Endodermal cell (in vitro differentiated cells): Measurements from ENCODE around the gene APBA1. TPM values are rescaled to one million over a fixed set of nuclear protein-coding genes. Genes with fewer than 3 reads are reported as not detected.
A peak's percentile ranks its signal among the peaks of the same experiment; 100 is the strongest.
"Not testable (repeated sequence)": the region's sequence is repeated elsewhere in the genome, so short reads cannot be mapped to it uniquely, and the experiment has no call there.

Experiments used
- DNase-seq: peaks from one replicate; pipeline ENCODE4 v3.0.0-alpha.2; 2017
- H3K27ac ChIP-seq: 2 replicates; pipeline ENCODE4 v1.5.1; 2013; ENCODE audit warnings: mild to moderate bottlenecking, low read depth, low read length, moderate library complexity
- H3K27me3 ChIP-seq: 2 replicates; pipeline ENCODE4 v1.6.1; 2013; ENCODE audit warnings: mild to moderate bottlenecking, low read length, moderate library complexity; ENCODE audit not compliant: insufficient read depth, control insufficient read depth, poor library complexity, severe bottlenecking
- H3K36me3 ChIP-seq: 2 replicates; pipeline ENCODE4 v1.7.0; 2013; ENCODE audit warnings: mild to moderate bottlenecking, low read length, moderate library complexity; ENCODE audit not compliant: control insufficient read depth, insufficient read depth
- H3K4me1 ChIP-seq: one replicate; pipeline ENCODE4 v1.7.0; 2013; ENCODE audit warnings: low read length; ENCODE audit not compliant: control insufficient read depth, insufficient read depth
- H3K4me3 ChIP-seq: 2 replicates; pipeline ENCODE4 v1.5.1; 2013; ENCODE audit warnings: mild to moderate bottlenecking, low read length, moderate library complexity
- H3K9ac ChIP-seq: 2 replicates; pipeline ENCODE4 v1.6.1; 2013; ENCODE audit warnings: mild to moderate bottlenecking, low read length, moderate library complexity; ENCODE audit not compliant: poor library complexity, severe bottlenecking; ENCODE audit errors: extremely low read depth
- H3K9me3 ChIP-seq: 2 replicates; pipeline ENCODE4 v1.6.1; 2013; ENCODE audit warnings: mild to moderate bottlenecking, low read length, moderate library complexity; ENCODE audit not compliant: control insufficient read depth
- H3K27ac Mint-ChIP-seq: 2 replicates; pipeline ENCODE4 v1.8.0; 2020; ENCODE audit warnings: mixed read lengths
- H3K27me3 Mint-ChIP-seq: 2 replicates; pipeline ENCODE4 v1.8.0; 2021; ENCODE audit warnings: mild to moderate bottlenecking, mixed read lengths; ENCODE audit not compliant: insufficient read depth
- H3K36me3 Mint-ChIP-seq: 2 replicates; pipeline ENCODE4 v1.8.0; 2020; ENCODE audit warnings: low read depth, mixed read lengths
- H3K4me1 Mint-ChIP-seq: 2 replicates; pipeline ENCODE4 v1.8.0; 2020; ENCODE audit warnings: mixed read lengths
- H3K4me3 Mint-ChIP-seq: 2 replicates; pipeline ENCODE4 v1.8.0; 2020; ENCODE audit warnings: mild to moderate bottlenecking, moderate library complexity, mixed read lengths
- H3K9me3 Mint-ChIP-seq: 2 replicates; pipeline ENCODE4 v1.8.0; 2020; ENCODE audit warnings: mild to moderate bottlenecking, mixed read lengths
- WGBS, 2 experiments: methylation state at CpG; one replicate each; pipeline versions ENCODE4 v1.1.5 to v1.1.7; 2013; ENCODE audit warnings: missing lambda C conversion rate in 2 of 2, mixed read lengths in 1 of 2; ENCODE audit not compliant: insufficient coverage in 1 of 2, insufficient read length in 1 of 2; 5-methylcytosine and 5-hydroxymethylcytosine counted together
- total RNA-seq, 2 donors: library from RNA; stranded (reverse); fragmentation: NEBNext Ultra II Directional in 1 of 2; extraction: Animal tissue kit (Norgen Biotek cat#: 25700) in 1 of 2; gene quantifications; 2 replicates in 1 of 2; 3 replicates in 1 of 2; pipeline ENCODE4 v1.2.1, GENCODE V29; 2021
- TF ChIP-seq, protein P1 (sequence below): fragments of 200-600 bp; sonication (generic); conservative IDR thresholded peaks from 2 replicates; pipeline ENCODE4 v1.5.0; 2021; ENCODE audit warnings: antibody characterized with exemption, mild to moderate bottlenecking

Gene APBA1
- total RNA-seq, 2 donors from 2014 or later = 0.51 to 0.75 TPM

DNA sequence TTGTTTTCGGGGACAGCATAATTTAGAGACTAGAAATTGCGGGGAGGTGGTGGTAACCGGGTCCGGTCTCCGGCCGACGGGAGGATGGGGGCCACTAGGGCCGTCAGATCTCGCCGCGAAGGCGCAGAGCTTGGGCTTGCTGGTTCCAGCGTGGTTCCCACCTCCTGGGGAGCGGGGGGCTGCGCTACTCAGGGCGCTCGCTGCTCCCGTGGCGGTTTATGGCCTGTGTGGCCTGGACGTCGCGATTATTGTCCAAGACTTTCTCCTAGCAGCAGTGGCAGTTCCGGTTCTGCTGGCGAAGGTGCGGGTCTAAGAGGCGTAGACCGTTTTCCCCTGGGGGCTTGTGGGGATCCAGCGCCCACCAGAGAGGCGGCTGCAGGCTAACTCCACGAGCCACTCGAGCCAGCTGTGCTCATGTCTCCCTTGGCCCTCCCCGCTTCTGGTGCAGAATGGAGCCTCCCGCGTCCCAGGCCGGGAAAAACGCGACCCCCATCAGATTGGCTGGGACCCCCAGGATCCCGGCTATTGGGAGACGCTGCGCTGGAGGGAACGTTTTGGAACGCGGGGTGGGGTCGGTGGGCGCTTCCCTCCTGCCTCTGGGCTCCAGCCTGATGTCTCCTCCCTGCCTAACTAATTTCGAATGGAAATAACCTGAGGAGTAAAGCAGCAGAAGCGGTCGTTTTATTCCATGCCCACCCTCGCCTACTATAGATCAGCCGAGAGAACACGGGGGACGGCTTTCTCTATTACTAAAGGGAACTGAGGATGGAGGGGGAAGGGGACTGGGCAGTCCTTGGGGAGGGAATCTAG is 260.0 kb downstream of the APBA1 start:
- no peak overlapping the region for H3K27ac ChIP-seq
- Mint-ChIP-seq H3K4me1 (peaks cover 24% of the 10 kb centered on the region), H3K36me3 (peaks cover 6% of the 10 kb centered on the region), H3K27ac (peak overlapping the region; percentile 26), H3K27me3 (no peaks in the 10 kb centered on the region), H3K4me3 (no peak overlapping the region), H3K9me3 (peaks cover 17% of the 10 kb centered on the region)
- H3K27me3 ChIP-seq = no peaks in the 10 kb centered on the region
- H3K4me3 ChIP-seq = no peak overlapping the region
- TF ChIP-seq, protein P1, sequence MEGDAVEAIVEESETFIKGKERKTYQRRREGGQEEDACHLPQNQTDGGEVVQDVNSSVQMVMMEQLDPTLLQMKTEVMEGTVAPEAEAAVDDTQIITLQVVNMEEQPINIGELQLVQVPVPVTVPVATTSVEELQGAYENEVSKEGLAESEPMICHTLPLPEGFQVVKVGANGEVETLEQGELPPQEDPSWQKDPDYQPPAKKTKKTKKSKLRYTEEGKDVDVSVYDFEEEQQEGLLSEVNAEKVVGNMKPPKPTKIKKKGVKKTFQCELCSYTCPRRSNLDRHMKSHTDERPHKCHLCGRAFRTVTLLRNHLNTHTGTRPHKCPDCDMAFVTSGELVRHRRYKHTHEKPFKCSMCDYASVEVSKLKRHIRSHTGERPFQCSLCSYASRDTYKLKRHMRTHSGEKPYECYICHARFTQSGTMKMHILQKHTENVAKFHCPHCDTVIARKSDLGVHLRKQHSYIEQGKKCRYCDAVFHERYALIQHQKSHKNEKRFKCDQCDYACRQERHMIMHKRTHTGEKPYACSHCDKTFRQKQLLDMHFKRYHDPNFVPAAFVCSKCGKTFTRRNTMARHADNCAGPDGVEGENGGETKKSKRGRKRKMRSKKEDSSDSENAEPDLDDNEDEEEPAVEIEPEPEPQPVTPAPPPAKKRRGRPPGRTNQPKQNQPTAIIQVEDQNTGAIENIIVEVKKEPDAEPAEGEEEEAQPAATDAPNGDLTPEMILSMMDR = no peak
- WGBS, 2 experiments = 88 to 92% methylated on average over 32 to 52 of the region's 52 CpGs
- H3K9ac ChIP-seq = no peak overlapping the region
- DNase-seq = no peak
- H3K4me1 ChIP-seq = no peaks in the 10 kb centered on the region
- H3K9me3 ChIP-seq = peaks cover 10% of the 10 kb centered on the region
- H3K36me3 ChIP-seq = no peaks in the 10 kb centered on the region

DNA sequence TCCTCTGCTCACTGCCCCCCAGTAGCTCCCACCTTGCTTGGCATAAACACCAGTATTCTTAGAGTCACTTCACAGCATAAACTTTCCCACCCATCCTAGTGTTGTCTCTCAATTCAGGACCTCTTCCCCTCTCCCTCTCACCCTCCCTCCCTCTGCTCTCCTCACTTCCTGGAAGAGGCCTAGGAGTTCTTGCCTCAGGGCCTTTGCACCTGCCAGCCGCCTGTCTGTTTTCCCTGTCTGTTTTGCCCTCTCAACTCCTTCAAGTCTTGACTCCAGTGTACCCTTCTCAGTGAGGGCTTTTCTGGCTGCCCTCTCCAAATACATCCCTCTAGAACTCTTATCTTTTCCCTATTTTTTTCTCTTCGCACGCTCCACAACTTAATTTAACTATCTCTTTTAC is 260.9 kb downstream of the APBA1 start:
- no peaks in the 10 kb centered on the region for H3K27me3 Mint-ChIP-seq
- TF ChIP-seq, protein P1 = no peak
- H3K4me1 ChIP-seq = no peaks in the 10 kb centered on the region
- no peak overlapping the region for H3K4me3 Mint-ChIP-seq
- no peaks in the 10 kb centered on the region for H3K27me3 ChIP-seq
- peaks cover 17% of the 10 kb centered on the region for H3K9me3 Mint-ChIP-seq
- H3K36me3 Mint-ChIP-seq = peaks cover 6% of the 10 kb centered on the region
- peaks cover 24% of the 10 kb centered on the region for H3K4me1 Mint-ChIP-seq
- no peaks in the 10 kb centered on the region for H3K36me3 ChIP-seq
- peaks cover 10% of the 10 kb centered on the region for H3K9me3 ChIP-seq
- no peak for DNase-seq
- no peak overlapping the region for H3K27ac ChIP-seq
- H3K9ac ChIP-seq = no peak overlapping the region
- H3K4me3 ChIP-seq = peak overlapping the region; percentile 1
- WGBS, 2 experiments = 93 to 96% methylated on average over 3 of the region's 3 CpGs
- peak overlapping the region; percentile 74 for H3K27ac Mint-ChIP-seq

DNA sequence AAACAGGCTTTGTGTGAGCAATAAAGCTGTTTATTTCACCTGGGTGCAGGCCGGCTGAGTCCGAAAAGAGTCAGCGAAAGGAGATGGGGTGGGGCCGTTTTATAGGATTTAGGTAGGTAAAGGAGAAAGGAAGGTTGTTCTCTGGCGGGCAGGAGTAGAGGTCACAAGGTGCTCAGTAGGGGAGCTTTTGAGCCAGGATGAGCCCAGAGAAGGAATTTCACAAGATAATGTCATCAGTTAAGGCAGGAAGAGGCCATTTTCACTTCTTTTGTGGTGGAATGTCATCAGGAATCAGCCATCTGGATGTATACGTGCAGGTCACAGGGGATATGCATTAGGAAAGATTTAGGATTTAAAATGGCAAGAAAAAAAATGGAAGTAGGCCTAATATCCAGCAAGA is 262.2 kb downstream of the APBA1 start:
- peaks cover 17% of the 10 kb centered on the region for H3K9me3 Mint-ChIP-seq
- peaks cover 24% of the 10 kb centered on the region for H3K4me1 Mint-ChIP-seq
- peak; percentile 83 for DNase-seq
- H3K4me3 Mint-ChIP-seq = peak overlapping the region; percentile 13
- not testable (repeated sequence) for H3K4me3 ChIP-seq, H3K36me3 Mint-ChIP-seq, H3K9ac ChIP-seq, H3K27me3 ChIP-seq, H3K27me3 Mint-ChIP-seq, H3K9me3 ChIP-seq, H3K4me1 ChIP-seq, H3K27ac ChIP-seq, H3K36me3 ChIP-seq
- H3K27ac Mint-ChIP-seq = peak overlapping the region; percentile 92
- WGBS, 2 experiments = 28 to 30% methylated on average over 4 to 6 of the region's 6 CpGs
